ENCODE data around the gene NFE2L1. TPM values are rescaled to one million over a fixed set of nuclear protein-coding genes. Genes with fewer than 3 reads are reported as not detected.
"Not testable (repeated sequence)": the region's sequence is repeated elsewhere in the genome, so short reads cannot be mapped to it uniquely, and the experiment has no call there.

The NFE2L1 gene
- polyA plus RNA-seq, 2 donors: 39.4 to 45.7 TPM

GRCh38 chr17:48064638-48065037 is 16.5 kb downstream of the NFE2L1 start:
- WGBS, 2 donors: 85 to 87% methylated on average over 3 of the region's 3 CpGs

GRCh38 chr17:48066192-48066591 is 18.0 kb downstream of the NFE2L1 start:
- H3K27ac ChIP-seq (ENCODE audit: low read depth in 2 of 2, low read length in 1 of 2): no peak overlapping the region

More at GRCh38 chr17:48064638-48065037, 16.5 kb downstream of the NFE2L1 start:
- no peaks in the 10 kb centered on the region for H3K27me3 ChIP-seq (ENCODE audit: control insufficient read depth in 1 of 2, insufficient read depth in 2 of 2, low read length in 2 of 2)
- H3K36me3 ChIP-seq (ENCODE audit: control insufficient read depth in 2 of 2, insufficient read depth in 2 of 2, low read length in 1 of 2): peaks cover 0 to 11% of the 10 kb centered on the region in 2 donors
- H3K9me3 ChIP-seq (ENCODE audit: control insufficient read depth in 2 of 2, insufficient read depth in 1 of 2, low read depth in 1 of 2, low read length in 1 of 2): no peaks in the 10 kb centered on the region
- H3K27ac ChIP-seq (ENCODE audit: low read depth in 2 of 2, low read length in 1 of 2): peak overlapping the region; percentile 47 to 59
- H3K4me1 ChIP-seq (ENCODE audit: control insufficient read depth in 2 of 2, insufficient read depth in 2 of 2, low read length in 1 of 2): peaks cover 0 to 4% of the 10 kb centered on the region in 2 donors
- H3K4me3 ChIP-seq (ENCODE audit: low read depth in 1 of 2, low read length in 2 of 2): no peak overlapping the region

DNA sequence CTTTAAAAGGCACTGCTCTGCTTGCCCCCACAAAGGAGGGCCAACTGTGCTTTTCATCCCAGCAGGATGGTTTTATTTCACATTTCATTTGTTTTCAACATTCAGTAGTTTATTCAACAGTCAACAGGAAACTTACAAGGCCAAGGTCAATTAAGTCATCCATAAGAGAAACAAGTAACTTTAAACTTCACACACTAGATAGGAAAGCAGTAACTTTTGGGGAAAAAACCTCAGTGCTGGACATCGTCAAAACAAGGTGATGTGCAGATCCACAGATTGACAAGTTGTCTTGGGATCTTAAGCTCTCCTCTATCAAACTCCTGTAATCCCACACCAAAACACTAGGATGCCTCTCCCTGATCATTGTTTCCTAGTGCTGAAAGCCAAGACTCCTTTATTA is 18.5 kb downstream of the NFE2L1 start:
- no peak overlapping the region for H3K27ac ChIP-seq (ENCODE audit: low read depth in 2 of 2, low read length in 1 of 2)
- WGBS, 2 donors: 73 to 80% methylated on average over 1 of the region's 1 CpG
- no peak overlapping the region for H3K4me3 ChIP-seq (ENCODE audit: low read depth in 1 of 2, low read length in 2 of 2)
- H3K27me3 ChIP-seq (ENCODE audit: control insufficient read depth in 1 of 2, insufficient read depth in 2 of 2, low read length in 2 of 2): no peaks in the 10 kb centered on the region
- H3K4me1 ChIP-seq (ENCODE audit: control insufficient read depth in 2 of 2, insufficient read depth in 2 of 2, low read length in 1 of 2): no peaks in the 10 kb centered on the region
- no peaks in the 10 kb centered on the region for H3K9me3 ChIP-seq (ENCODE audit: control insufficient read depth in 2 of 2, insufficient read depth in 1 of 2, low read depth in 1 of 2, low read length in 1 of 2)
- H3K36me3 ChIP-seq (ENCODE audit: control insufficient read depth in 2 of 2, insufficient read depth in 2 of 2, low read length in 1 of 2): peaks cover 0 to 5% of the 10 kb centered on the region in 2 donors

More at GRCh38 chr17:48066192-48066591, 18.0 kb downstream of the NFE2L1 start:
- H3K4me1 ChIP-seq (ENCODE audit: control insufficient read depth in 2 of 2, insufficient read depth in 2 of 2, low read length in 1 of 2): no peaks in the 10 kb centered on the region
- no peak overlapping the region for H3K4me3 ChIP-seq (ENCODE audit: low read depth in 1 of 2, low read length in 2 of 2)
- H3K27me3 ChIP-seq (ENCODE audit: control insufficient read depth in 1 of 2, insufficient read depth in 2 of 2, low read length in 2 of 2): no peaks in the 10 kb centered on the region
- no peaks in the 10 kb centered on the region for H3K9me3 ChIP-seq (ENCODE audit: control insufficient read depth in 2 of 2, insufficient read depth in 1 of 2, low read depth in 1 of 2, low read length in 1 of 2)
- WGBS, 2 donors: 60 to 67% methylated on average over 1 of the region's 1 CpG
- H3K36me3 ChIP-seq (ENCODE audit: control insufficient read depth in 2 of 2, insufficient read depth in 2 of 2, low read length in 1 of 2): peaks cover 0 to 5% of the 10 kb centered on the region in 2 donors

- 90 to 92% methylated on average over 3 of the region's 3 CpGs for WGBS, 2 donors
- H3K4me1 ChIP-seq (ENCODE audit: control insufficient read depth in 2 of 2, insufficient read depth in 2 of 2, low read length in 1 of 2): no peaks in the 10 kb centered on the region
- no peak overlapping the region for H3K27ac ChIP-seq (ENCODE audit: low read depth in 2 of 2, low read length in 1 of 2)
- H3K27me3 ChIP-seq (ENCODE audit: control insufficient read depth in 1 of 2, insufficient read depth in 2 of 2, low read length in 2 of 2): no peaks in the 10 kb centered on the region
- no peak overlapping the region for H3K4me3 ChIP-seq (ENCODE audit: low read depth in 1 of 2, low read length in 2 of 2)
- no peaks in the 10 kb centered on the region for H3K9me3 ChIP-seq (ENCODE audit: control insufficient read depth in 2 of 2, insufficient read depth in 1 of 2, low read depth in 1 of 2, low read length in 1 of 2)
- H3K36me3 ChIP-seq (ENCODE audit: control insufficient read depth in 2 of 2, insufficient read depth in 2 of 2, low read length in 1 of 2): peaks cover 0 to 2% of the 10 kb centered on the region in 2 donors
Measured at GRCh38 chr17:48067245-48067644, 19.1 kb downstream of the NFE2L1 start.

- 60 to 62% methylated on average over 2 of the region's 2 CpGs for WGBS, 2 donors
- H3K36me3 ChIP-seq (ENCODE audit: control insufficient read depth in 2 of 2, insufficient read depth in 2 of 2, low read length in 1 of 2): not testable (repeated sequence)
Measured at GRCh38 chr17:48067808-48068207, 19.6 kb downstream of the NFE2L1 start.

GRCh38 chr17:48068491-48068961 is 20.4 kb downstream of the NFE2L1 start:
- H3K4me1 ChIP-seq (ENCODE audit: control insufficient read depth in 2 of 2, insufficient read depth in 2 of 2, low read length in 1 of 2): no peaks in the 10 kb centered on the region
- H3K27ac ChIP-seq (ENCODE audit: low read depth in 2 of 2, low read length in 1 of 2): no peak overlapping the region
- peaks cover 0 to 2% of the 10 kb centered on the region in 2 donors for H3K36me3 ChIP-seq (ENCODE audit: control insufficient read depth in 2 of 2, insufficient read depth in 2 of 2, low read length in 1 of 2)
- no peaks in the 10 kb centered on the region for H3K9me3 ChIP-seq (ENCODE audit: control insufficient read depth in 2 of 2, insufficient read depth in 1 of 2, low read depth in 1 of 2, low read length in 1 of 2)
- 69 to 82% methylated on average over 3 of the region's 3 CpGs for WGBS, 2 donors
- H3K4me3 ChIP-seq (ENCODE audit: low read depth in 1 of 2, low read length in 2 of 2): no peak overlapping the region
- H3K27me3 ChIP-seq (ENCODE audit: control insufficient read depth in 1 of 2, insufficient read depth in 2 of 2, low read length in 2 of 2): no peaks in the 10 kb centered on the region

More at GRCh38 chr17:48067808-48068207, 19.6 kb downstream of the NFE2L1 start:
- not testable (repeated sequence) for H3K27ac ChIP-seq (ENCODE audit: low read depth in 2 of 2, low read length in 1 of 2); H3K9me3 ChIP-seq (ENCODE audit: control insufficient read depth in 2 of 2, insufficient read depth in 1 of 2, low read depth in 1 of 2, low read length in 1 of 2); H3K4me3 ChIP-seq (ENCODE audit: low read depth in 1 of 2, low read length in 2 of 2); H3K27me3 ChIP-seq (ENCODE audit: control insufficient read depth in 1 of 2, insufficient read depth in 2 of 2, low read length in 2 of 2); H3K4me1 ChIP-seq (ENCODE audit: control insufficient read depth in 2 of 2, insufficient read depth in 2 of 2, low read length in 1 of 2)

DNA sequence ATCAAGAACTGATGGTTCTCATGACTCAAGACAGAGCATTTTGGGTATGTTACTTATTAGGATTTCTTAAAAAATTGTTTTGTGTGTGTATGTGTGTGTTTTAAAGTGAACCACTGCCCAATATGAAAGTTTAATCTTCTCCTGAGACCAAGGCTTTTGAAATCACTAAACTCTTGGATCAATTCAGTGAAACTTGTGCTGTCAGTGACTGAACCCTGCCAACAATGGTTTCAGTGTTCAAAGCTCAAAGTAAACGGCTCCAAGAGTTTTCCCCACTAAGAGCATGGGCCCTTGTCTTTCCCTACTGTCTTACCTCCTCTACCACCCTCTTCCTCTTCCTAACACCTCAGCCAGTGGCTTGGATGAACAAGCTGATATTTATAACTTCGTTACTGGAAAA is 22.0 kb downstream of the NFE2L1 start:
- no peaks in the 10 kb centered on the region for H3K36me3 ChIP-seq (ENCODE audit: control insufficient read depth in 2 of 2, insufficient read depth in 2 of 2, low read length in 1 of 2)
- H3K9me3 ChIP-seq (ENCODE audit: control insufficient read depth in 2 of 2, insufficient read depth in 1 of 2, low read depth in 1 of 2, low read length in 1 of 2): no peaks in the 10 kb centered on the region
- WGBS, 2 donors: 36 to 52% methylated on average over 2 of the region's 2 CpGs

GRCh38 chr17:48071654-48072053 is 23.5 kb downstream of the NFE2L1 start:
- no peaks in the 10 kb centered on the region for H3K9me3 ChIP-seq (ENCODE audit: control insufficient read depth in 2 of 2, insufficient read depth in 1 of 2, low read depth in 1 of 2, low read length in 1 of 2)
- H3K27ac ChIP-seq (ENCODE audit: low read depth in 2 of 2, low read length in 1 of 2): no peak overlapping the region
- 48 to 63% methylated on average over 2 of the region's 2 CpGs for WGBS, 2 donors
- no peak overlapping the region for H3K4me3 ChIP-seq (ENCODE audit: low read depth in 1 of 2, low read length in 2 of 2)
- H3K4me1 ChIP-seq (ENCODE audit: control insufficient read depth in 2 of 2, insufficient read depth in 2 of 2, low read length in 1 of 2): no peaks in the 10 kb centered on the region
- H3K36me3 ChIP-seq (ENCODE audit: control insufficient read depth in 2 of 2, insufficient read depth in 2 of 2, low read length in 1 of 2): peaks cover 3 to 4% of the 10 kb centered on the region in 2 donors
- no peaks in the 10 kb centered on the region for H3K27me3 ChIP-seq (ENCODE audit: control insufficient read depth in 1 of 2, insufficient read depth in 2 of 2, low read length in 2 of 2)

More for the DNA sequence above, 22.0 kb downstream of the NFE2L1 start:
- Histone ChIP-seq H3K27me3 (ENCODE audit: control insufficient read depth in 1 of 2, insufficient read depth in 2 of 2, low read length in 2 of 2) (no peaks in the 10 kb centered on the region), H3K27ac (ENCODE audit: low read depth in 2 of 2, low read length in 1 of 2) (no peak overlapping the region), H3K4me3 (ENCODE audit: low read depth in 1 of 2, low read length in 2 of 2) (no peak overlapping the region), H3K4me1 (ENCODE audit: control insufficient read depth in 2 of 2, insufficient read depth in 2 of 2, low read length in 1 of 2) (no peaks in the 10 kb centered on the region)

GRCh38 chr17:48072811-48073210 is 24.7 kb downstream of the NFE2L1 start:
- not testable (repeated sequence) for H3K4me3 ChIP-seq (ENCODE audit: low read depth in 1 of 2, low read length in 2 of 2); H3K27me3 ChIP-seq (ENCODE audit: control insufficient read depth in 1 of 2, insufficient read depth in 2 of 2, low read length in 2 of 2); H3K4me1 ChIP-seq (ENCODE audit: control insufficient read depth in 2 of 2, insufficient read depth in 2 of 2, low read length in 1 of 2); H3K27ac ChIP-seq (ENCODE audit: low read depth in 2 of 2, low read length in 1 of 2); H3K36me3 ChIP-seq (ENCODE audit: control insufficient read depth in 2 of 2, insufficient read depth in 2 of 2, low read length in 1 of 2); H3K9me3 ChIP-seq (ENCODE audit: control insufficient read depth in 2 of 2, insufficient read depth in 1 of 2, low read depth in 1 of 2, low read length in 1 of 2)
- 95% methylated on average over 9 of the region's 9 CpGs for WGBS, 2 donors

- H3K4me1 ChIP-seq (ENCODE audit: control insufficient read depth in 2 of 2, insufficient read depth in 2 of 2, low read length in 1 of 2); H3K27ac ChIP-seq (ENCODE audit: low read depth in 2 of 2, low read length in 1 of 2); H3K36me3 ChIP-seq (ENCODE audit: control insufficient read depth in 2 of 2, insufficient read depth in 2 of 2, low read length in 1 of 2); H3K27me3 ChIP-seq (ENCODE audit: control insufficient read depth in 1 of 2, insufficient read depth in 2 of 2, low read length in 2 of 2); H3K4me3 ChIP-seq (ENCODE audit: low read depth in 1 of 2, low read length in 2 of 2); H3K9me3 ChIP-seq (ENCODE audit: control insufficient read depth in 2 of 2, insufficient read depth in 1 of 2, low read depth in 1 of 2, low read length in 1 of 2): not testable (repeated sequence)
- 73 to 91% methylated on average over 4 to 5 of the region's 5 CpGs for WGBS, 2 donors
Measured at GRCh38 chr17:48073566-48074094, 25.5 kb downstream of the NFE2L1 start.
